ENCODE data around the gene RAB34.

GRCh38 chr17:28724500-28725165 is 7.0 kb upstream of the RAB34 start:
- TF ChIP-seq CTCF (IDR thresholded peaks at IDR 0.05; ENCODE audit: insufficient read depth, low read length, poor library complexity, severe bottlenecking) (no peak), EZH2phosphoT487 (conservative IDR thresholded peaks at IDR 0.05; ENCODE audit: low read length) (no peak)

All from SU-DHL-6 (cell line).